ENCODE measurements around the gene CCDC30.

Gene CCDC30

DNA sequence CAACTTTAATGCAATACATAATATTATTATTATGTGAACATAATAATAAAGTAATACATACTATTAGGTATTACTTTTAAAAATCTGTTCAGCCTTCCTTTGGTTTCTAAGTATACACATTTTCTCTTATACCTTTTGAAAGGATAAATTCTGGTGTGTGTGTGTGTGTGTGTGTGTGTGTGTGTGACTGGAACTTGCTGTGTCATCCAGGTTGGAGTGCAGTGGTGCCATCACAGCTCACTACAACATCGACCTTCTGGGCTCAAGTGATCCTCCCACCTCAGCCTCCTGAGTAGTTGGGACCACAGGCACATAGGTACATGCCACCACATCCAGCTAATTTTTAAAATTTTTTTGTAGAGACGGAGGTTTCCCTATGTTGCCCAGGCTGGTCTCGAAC is 88.5 kb downstream of the CCDC30 start:
- Histone ChIP-seq H3K79me2 (ENCODE audit: insufficient read depth, low read length) (no peaks in the 10 kb centered on the region), H3K4me3 (ENCODE audit: low read depth, low read length, poor library complexity, severe bottlenecking) (no peak overlapping the region), H3F3A (ENCODE audit: insufficient read depth, low read length) (no peaks in the 10 kb centered on the region), H3K4me1 (ENCODE audit: insufficient read depth, low read length, severe bottlenecking) (no peaks in the 10 kb centered on the region), H3K9me3 (ENCODE audit: low read length) (no peaks in the 10 kb centered on the region), H3K27me3 (ENCODE audit: insufficient read depth, low read length) (no peaks in the 10 kb centered on the region), H3K36me3 (ENCODE audit: insufficient read depth, low read length) (no peaks in the 10 kb centered on the region), H3K27ac (ENCODE audit: low read depth, low read length, poor library complexity, severe bottlenecking) (no peak overlapping the region), H3K4me2 (ENCODE audit: low read length) (no peak overlapping the region), H3K9ac (ENCODE audit: low read length) (no peak overlapping the region), H4K20me1 (ENCODE audit: insufficient read depth, low read length) (no peaks in the 10 kb centered on the region), H3K9me2 (ENCODE audit: low read depth, low read length) (no peaks in the 10 kb centered on the region), H2AFZ (ENCODE audit: low read length) (no peak overlapping the region)
- TF ChIP-seq, protein P1, sequence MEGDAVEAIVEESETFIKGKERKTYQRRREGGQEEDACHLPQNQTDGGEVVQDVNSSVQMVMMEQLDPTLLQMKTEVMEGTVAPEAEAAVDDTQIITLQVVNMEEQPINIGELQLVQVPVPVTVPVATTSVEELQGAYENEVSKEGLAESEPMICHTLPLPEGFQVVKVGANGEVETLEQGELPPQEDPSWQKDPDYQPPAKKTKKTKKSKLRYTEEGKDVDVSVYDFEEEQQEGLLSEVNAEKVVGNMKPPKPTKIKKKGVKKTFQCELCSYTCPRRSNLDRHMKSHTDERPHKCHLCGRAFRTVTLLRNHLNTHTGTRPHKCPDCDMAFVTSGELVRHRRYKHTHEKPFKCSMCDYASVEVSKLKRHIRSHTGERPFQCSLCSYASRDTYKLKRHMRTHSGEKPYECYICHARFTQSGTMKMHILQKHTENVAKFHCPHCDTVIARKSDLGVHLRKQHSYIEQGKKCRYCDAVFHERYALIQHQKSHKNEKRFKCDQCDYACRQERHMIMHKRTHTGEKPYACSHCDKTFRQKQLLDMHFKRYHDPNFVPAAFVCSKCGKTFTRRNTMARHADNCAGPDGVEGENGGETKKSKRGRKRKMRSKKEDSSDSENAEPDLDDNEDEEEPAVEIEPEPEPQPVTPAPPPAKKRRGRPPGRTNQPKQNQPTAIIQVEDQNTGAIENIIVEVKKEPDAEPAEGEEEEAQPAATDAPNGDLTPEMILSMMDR (IDR thresholded peaks at IDR 0.05; ENCODE audit: low read length): no peak
- TF ChIP-seq EZH2 (IDR thresholded peaks at IDR 0.05; ENCODE audit: borderline replicate concordance, low read length): no peak

DNA sequence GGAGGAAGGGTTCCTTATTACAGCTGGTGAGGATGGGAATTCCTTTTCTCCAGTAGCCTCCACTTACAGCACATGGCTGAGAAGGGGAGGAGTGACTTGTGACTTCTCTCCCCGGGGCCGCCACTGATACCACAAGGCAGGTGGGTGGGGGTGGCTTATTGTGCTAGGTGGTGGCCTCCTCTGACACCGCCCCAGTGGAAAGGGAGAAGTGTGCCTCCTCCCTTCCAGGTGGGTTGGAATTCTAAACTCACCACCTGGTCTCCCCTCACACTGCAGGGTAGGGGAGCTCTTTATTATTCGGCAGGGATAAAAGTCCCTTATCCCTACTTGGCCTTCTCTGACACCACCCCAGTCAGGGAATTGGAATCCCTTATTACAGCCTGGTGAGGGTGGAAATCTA is 89.5 kb downstream of the CCDC30 start:
- Histone ChIP-seq H3K27ac (ENCODE audit: low read depth, low read length, poor library complexity, severe bottlenecking) (no peak overlapping the region), H2AFZ (ENCODE audit: low read length) (no peak overlapping the region), H3K27me3 (ENCODE audit: insufficient read depth, low read length) (no peaks in the 10 kb centered on the region), H3K4me3 (ENCODE audit: low read depth, low read length, poor library complexity, severe bottlenecking) (no peak overlapping the region), H3F3A (ENCODE audit: insufficient read depth, low read length) (no peaks in the 10 kb centered on the region), H3K36me3 (ENCODE audit: insufficient read depth, low read length) (no peaks in the 10 kb centered on the region), H3K9me2 (ENCODE audit: low read depth, low read length) (no peaks in the 10 kb centered on the region), H4K20me1 (ENCODE audit: insufficient read depth, low read length) (no peaks in the 10 kb centered on the region), H3K9ac (ENCODE audit: low read length) (no peak overlapping the region), H3K4me1 (ENCODE audit: insufficient read depth, low read length, severe bottlenecking) (no peaks in the 10 kb centered on the region), H3K9me3 (ENCODE audit: low read length) (no peaks in the 10 kb centered on the region), H3K79me2 (ENCODE audit: insufficient read depth, low read length) (no peaks in the 10 kb centered on the region), H3K4me2 (ENCODE audit: low read length) (no peak overlapping the region)
- TF ChIP-seq, protein P1 (IDR thresholded peaks at IDR 0.05; ENCODE audit: low read length): no peak
- no peak for TF ChIP-seq EZH2 (IDR thresholded peaks at IDR 0.05; ENCODE audit: borderline replicate concordance, low read length)

- Histone ChIP-seq H3K4me1 (ENCODE audit: insufficient read depth, low read length, severe bottlenecking) (no peaks in the 10 kb centered on the region), H3K9me2 (ENCODE audit: low read depth, low read length) (no peaks in the 10 kb centered on the region), H3K27me3 (ENCODE audit: insufficient read depth, low read length) (peaks cover 4% of the 10 kb centered on the region; the same call in 1 of the 2 replicates), H3K9me3 (ENCODE audit: low read length) (no peaks in the 10 kb centered on the region), H3K36me3 (ENCODE audit: insufficient read depth, low read length) (no peaks in the 10 kb centered on the region), H4K20me1 (ENCODE audit: insufficient read depth, low read length) (no peaks in the 10 kb centered on the region), H3K4me3 (ENCODE audit: low read depth, low read length, poor library complexity, severe bottlenecking) (no peak overlapping the region), H3K4me2 (ENCODE audit: low read length) (no peak overlapping the region), H3K79me2 (ENCODE audit: insufficient read depth, low read length) (no peaks in the 10 kb centered on the region), H3K27ac (ENCODE audit: low read depth, low read length, poor library complexity, severe bottlenecking) (no peak overlapping the region), H3F3A (ENCODE audit: insufficient read depth, low read length) (no peaks in the 10 kb centered on the region), H2AFZ (ENCODE audit: low read length) (no peak overlapping the region), H3K9ac (ENCODE audit: low read length) (no peak overlapping the region)
- TF ChIP-seq, protein P1 (IDR thresholded peaks at IDR 0.05; ENCODE audit: low read length): no peak
- TF ChIP-seq EZH2 (IDR thresholded peaks at IDR 0.05; ENCODE audit: borderline replicate concordance, low read length): no peak
Observed at GRCh38 chr1:42557230-42557851, 94.3 kb downstream of the CCDC30 start.

Data from OCI-LY1 (cell line).